ENCODE data around the gene FAM118B. TPM values are rescaled to one million over a fixed set of nuclear protein-coding genes. Genes with fewer than 3 reads are reported as not detected.

FAM118B gene
- total RNA-seq, 1 experiment from 2014 or later, result 40.0 TPM

DNA sequence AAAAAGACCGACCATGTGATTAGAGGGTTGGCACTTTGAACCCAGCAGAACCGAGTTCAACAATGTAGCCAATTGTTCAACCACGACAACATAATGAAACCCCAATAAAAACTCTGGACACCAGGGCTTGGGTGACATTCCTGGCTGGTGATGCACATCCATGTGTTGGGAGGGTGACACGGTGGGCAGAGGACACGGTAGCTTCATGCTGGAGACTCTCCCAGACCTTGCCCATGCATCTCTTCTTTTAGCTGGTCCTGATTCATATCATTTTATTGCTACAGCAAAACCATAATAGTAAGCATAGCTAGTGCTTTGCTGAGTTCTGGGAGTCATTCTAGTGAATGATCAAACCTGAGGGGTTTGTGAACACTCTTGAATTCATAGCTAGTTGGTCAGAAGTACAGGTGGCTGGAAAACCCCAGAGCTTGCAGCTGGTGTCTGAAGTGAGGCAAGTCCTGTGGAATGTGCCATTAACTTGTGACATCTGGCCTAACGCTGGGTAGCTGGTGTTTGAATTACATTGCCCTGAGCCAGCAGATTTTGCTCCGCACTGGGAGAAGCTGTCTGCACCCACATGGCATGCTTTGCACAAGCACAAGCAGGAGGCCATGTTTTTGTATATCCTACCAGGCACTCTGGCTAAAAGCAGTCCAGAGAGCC, 14.2 kb upstream of the FAM118B start:
- Mint-ChIP-seq H3K4me3 (no peak overlapping the region), H3K27ac (no peak overlapping the region), H3K36me3 (ENCODE audit: insufficient read depth in 1 of 3, low read depth in 3 of 3) (peaks cover 67 to 86% (median 79%) of the 10 kb centered on the region in 3 experiments), H3K4me1 (no peaks in the 10 kb centered on the region), H3K27me3 (ENCODE audit: low read depth) (no peaks in the 10 kb centered on the region; the same call in 1 of the 2 replicates), H3K9me3 (peaks cover 23% of the 10 kb centered on the region in 2 experiments)
- no peak overlapping the region for H2BK120ac ChIP-seq (ENCODE audit: low read depth, low read length, poor library complexity, severe bottlenecking)
- no peak overlapping the region for H2AFZ ChIP-seq (ENCODE audit: low read length)
- no peak overlapping the region for H3K18ac ChIP-seq (ENCODE audit: insufficient read length, low read depth, low read length)
- H2BK20ac ChIP-seq (ENCODE audit: low read depth, low read length, poor library complexity, severe bottlenecking), result no peak overlapping the region
- H4K20me1 ChIP-seq (ENCODE audit: control insufficient read depth, insufficient read depth, insufficient read length), result no peaks in the 10 kb centered on the region
- TF ChIP-seq, protein P1, sequence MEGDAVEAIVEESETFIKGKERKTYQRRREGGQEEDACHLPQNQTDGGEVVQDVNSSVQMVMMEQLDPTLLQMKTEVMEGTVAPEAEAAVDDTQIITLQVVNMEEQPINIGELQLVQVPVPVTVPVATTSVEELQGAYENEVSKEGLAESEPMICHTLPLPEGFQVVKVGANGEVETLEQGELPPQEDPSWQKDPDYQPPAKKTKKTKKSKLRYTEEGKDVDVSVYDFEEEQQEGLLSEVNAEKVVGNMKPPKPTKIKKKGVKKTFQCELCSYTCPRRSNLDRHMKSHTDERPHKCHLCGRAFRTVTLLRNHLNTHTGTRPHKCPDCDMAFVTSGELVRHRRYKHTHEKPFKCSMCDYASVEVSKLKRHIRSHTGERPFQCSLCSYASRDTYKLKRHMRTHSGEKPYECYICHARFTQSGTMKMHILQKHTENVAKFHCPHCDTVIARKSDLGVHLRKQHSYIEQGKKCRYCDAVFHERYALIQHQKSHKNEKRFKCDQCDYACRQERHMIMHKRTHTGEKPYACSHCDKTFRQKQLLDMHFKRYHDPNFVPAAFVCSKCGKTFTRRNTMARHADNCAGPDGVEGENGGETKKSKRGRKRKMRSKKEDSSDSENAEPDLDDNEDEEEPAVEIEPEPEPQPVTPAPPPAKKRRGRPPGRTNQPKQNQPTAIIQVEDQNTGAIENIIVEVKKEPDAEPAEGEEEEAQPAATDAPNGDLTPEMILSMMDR (conservative IDR thresholded peaks at IDR 0.05), result no peak
- no peak overlapping the region for H3K4ac ChIP-seq (ENCODE audit: low read depth, low read length)
- H3K27me3 ChIP-seq (ENCODE audit: insufficient read depth, low read length), result no peaks in the 10 kb centered on the region
- H3K23ac ChIP-seq (ENCODE audit: insufficient read length, low read depth, low read length), result no peak overlapping the region
- peaks cover 17% of the 10 kb centered on the region for H3K9me3 ChIP-seq (ENCODE audit: control insufficient read depth, low read depth, low read length)
- no peak overlapping the region for H2BK12ac ChIP-seq (ENCODE audit: insufficient read length, low read depth, low read length)
- no peaks in the 10 kb centered on the region for H3K23me2 ChIP-seq (ENCODE audit: insufficient read length, low read depth, low read length, poor library complexity, severe bottlenecking)
- H3K79me1 ChIP-seq (ENCODE audit: insufficient read depth, low read depth, low read length, poor library complexity, severe bottlenecking), result no peaks in the 10 kb centered on the region
- no peak overlapping the region for H4K91ac ChIP-seq (ENCODE audit: insufficient read length, low read depth, low read length)
- H4K5ac ChIP-seq (ENCODE audit: insufficient read length, low read depth, low read length), result no peak overlapping the region
- no peak overlapping the region for H2BK5ac ChIP-seq (ENCODE audit: insufficient read length, low read length)
- no peak overlapping the region for H3T11ph ChIP-seq (ENCODE audit: low read length)
- H4K8ac ChIP-seq (replicated peaks; ENCODE audit: insufficient read length, low read depth, low read length), result no peak overlapping the region
- no peaks in the 10 kb centered on the region for H3K79me2 ChIP-seq (ENCODE audit: insufficient read depth, low read length)
- no peak overlapping the region for H2AK5ac ChIP-seq (ENCODE audit: insufficient read length, low read length)
- H3K9ac ChIP-seq (ENCODE audit: extremely low read depth, insufficient read length, low read length), result no peak overlapping the region
- no peaks in the 10 kb centered on the region for H3K4me1 ChIP-seq (ENCODE audit: insufficient read depth, low read length)
- no peak overlapping the region for H3K4me2 ChIP-seq (ENCODE audit: insufficient read depth, insufficient read length, low read length)
- no peak overlapping the region for H3K56ac ChIP-seq (ENCODE audit: insufficient read length, low read depth, low read length)
- H3K14ac ChIP-seq (ENCODE audit: insufficient read depth, low read length), result no peak overlapping the region
- no peak overlapping the region for H3K27ac ChIP-seq (ENCODE audit: insufficient read length, low read depth, low read length)
- DNase-seq, result no peak
- WGBS (ENCODE audit: extremely low coverage, insufficient read length, low lambda C conversion rate), result no CpG with 5 or more reads among the region's 7 CpGs
- H2BK15ac ChIP-seq (ENCODE audit: low read depth, low read length), result no peak overlapping the region
